ENCODE data around the gene CYP4F22.

GRCh38 chr19:15501596-15501995, 6.7 kb upstream of the CYP4F22 start:
- TF ChIP-seq CTCF (IDR thresholded peaks at IDR 0.05) = no peak
- TF ChIP-seq POLR2A (IDR thresholded peaks at IDR 0.05) = no peak
- TF ChIP-seq POLR2AphosphoS5 (IDR thresholded peaks at IDR 0.05) = no peak
- TF ChIP-seq EP300 (IDR thresholded peaks at IDR 0.05) = no peak
